Right lung (tissue), 5 donors: ENCODE results near the gene SEC22C. TPM values are rescaled to one million over a fixed set of nuclear protein-coding genes. Genes with fewer than 3 reads are reported as not detected.

ENCODE experiments used
- DNase-seq, 2 donors: peaks; one replicate each; pipeline ENCODE4 v3.0.0-alpha.2; 2013
- polyA plus RNA-seq, 5 donors: library from polyadenylated mRNA; unstranded; fragments of 120-200 nt; gene quantifications; one replicate each; pipeline versions ENCODE4 v1.2.1 to v1.2.3, GENCODE V29; 2013; ENCODE audit warnings: inconsistent platforms in 1 of 5, low replicate concordance in 1 of 5; ENCODE audit not compliant: insufficient read length in 5 of 5, insufficient read depth in 1 of 5

SEC22C gene
- polyA plus RNA-seq, 5 donors, result 37.1 to 51.6 (median 43.3) TPM

DNA sequence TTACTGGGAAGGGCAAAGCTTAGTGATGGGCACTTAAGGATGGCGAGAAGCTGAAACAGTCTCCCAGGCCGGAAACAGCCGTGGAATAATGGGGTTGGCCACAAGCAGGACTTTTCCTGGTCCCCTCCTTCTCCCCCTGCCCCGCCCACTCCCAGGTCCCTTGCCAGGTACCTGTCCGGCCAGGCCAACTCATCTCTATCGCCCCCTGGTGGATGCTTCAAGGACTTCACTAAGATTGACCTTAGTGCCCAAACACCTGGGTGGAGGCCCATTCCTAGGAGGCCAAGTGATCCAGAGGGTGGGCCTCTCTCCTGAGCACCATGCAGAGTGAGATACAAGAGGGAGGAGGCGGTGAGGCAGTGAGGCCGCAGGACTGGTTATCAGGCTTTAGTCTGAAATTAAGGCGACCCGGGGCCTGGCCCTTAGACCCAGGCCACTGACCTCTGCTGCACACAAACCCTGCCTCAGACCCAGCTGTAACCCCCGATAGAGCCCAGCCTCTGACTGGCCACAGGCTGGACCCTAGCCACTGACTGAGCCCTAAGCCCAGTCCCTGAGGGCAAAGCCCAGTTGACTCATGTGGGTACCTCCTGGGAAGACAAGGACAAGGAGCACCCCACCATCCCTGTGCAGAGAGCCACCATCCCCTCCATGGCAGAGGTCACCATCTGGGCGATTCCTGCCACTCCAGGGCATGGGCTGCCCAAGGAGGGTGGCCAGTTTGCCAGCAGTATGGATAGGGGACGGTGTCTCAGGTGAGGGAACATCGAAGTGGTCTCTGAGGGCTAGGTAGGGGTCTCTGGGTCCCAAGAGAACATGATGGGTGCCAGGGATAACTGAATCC lies 41.7 kb downstream of the SEC22C start:
- DNase-seq, result no peak

- no peak for DNase-seq
Measured at GRCh38 chr3:42537350-42537749, 44.4 kb downstream of the SEC22C start.

GRCh38 chr3:42535981-42536784 lies 45.6 kb downstream of the SEC22C start:
- DNase-seq, result no peak

DNA sequence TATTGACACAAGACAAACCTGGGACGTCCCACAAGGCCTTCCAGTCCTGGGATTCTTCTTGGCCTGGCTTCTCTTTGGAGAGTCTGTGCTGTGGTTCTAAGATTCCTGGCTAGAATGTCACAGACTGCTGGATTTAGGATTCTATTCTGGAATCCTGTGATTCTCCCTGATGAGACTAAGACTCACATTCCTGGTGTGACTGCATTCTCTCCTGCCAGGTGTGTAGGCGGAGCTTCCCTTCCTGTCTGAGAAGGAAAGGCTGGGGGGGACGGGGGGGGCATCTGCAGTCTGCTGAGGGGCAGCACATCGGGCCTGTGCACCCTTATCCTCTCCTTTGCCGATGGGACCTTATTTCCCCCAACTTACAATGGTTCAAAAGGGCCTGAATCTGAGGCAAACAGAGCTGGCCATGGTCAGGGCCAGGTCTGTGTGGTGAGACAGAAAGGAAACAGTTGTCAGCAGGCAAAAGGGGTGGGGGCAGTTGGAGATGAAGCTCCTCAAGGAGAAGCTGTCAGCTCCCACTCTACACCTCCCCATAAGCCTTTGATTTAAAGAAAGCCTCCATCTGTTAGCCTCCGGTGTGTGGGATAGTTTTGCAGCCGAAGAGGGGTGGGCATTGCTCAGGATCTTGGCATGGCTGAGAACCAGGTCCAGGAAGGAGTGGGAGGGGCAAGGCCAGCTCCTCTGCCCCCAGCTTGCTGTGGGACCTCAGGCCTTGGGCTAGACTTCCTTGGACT lies 48.4 kb downstream of the SEC22C start:
- DNase-seq, result no peak

- no peak for DNase-seq
Measured at GRCh38 chr3:42532229-42532628, 49.5 kb downstream of the SEC22C start.

- DNase-seq, result no peak
Measured at GRCh38 chr3:42531470-42531869, 50.3 kb downstream of the SEC22C start.

- no peak for DNase-seq
Measured at GRCh38 chr3:42530073-42530472, 51.7 kb downstream of the SEC22C start.

GRCh38 chr3:42529468-42529867 lies 52.3 kb downstream of the SEC22C start:
- no peak for DNase-seq

DNA sequence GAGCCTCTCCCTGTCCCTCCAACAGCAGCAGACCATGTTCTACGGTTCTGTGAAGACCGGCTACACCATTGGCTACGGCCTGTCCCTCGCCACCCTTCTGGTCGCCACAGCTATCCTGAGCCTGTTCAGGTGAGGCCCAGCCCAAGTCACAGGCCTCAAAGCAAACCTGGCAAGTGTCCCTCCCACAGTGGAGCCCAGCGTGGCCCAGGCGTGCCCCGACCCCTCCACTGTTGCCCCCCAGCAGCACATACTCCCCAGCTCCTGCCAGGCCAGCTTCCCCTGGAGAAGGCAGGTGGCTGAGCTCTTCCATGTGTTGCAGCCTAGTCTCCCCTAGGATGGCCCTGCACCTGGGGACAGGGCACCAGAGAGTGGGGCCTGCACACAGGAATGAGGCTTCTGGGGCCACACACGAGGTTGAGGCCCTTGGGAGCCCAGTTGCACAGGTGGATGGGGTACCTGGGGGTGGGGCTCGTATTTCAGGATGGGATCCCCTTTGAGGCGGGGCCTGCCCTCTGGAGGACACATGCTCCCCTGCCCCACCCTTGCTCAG lies 54.3 kb downstream of the SEC22C start:
- DNase-seq, result no peak

DNA sequence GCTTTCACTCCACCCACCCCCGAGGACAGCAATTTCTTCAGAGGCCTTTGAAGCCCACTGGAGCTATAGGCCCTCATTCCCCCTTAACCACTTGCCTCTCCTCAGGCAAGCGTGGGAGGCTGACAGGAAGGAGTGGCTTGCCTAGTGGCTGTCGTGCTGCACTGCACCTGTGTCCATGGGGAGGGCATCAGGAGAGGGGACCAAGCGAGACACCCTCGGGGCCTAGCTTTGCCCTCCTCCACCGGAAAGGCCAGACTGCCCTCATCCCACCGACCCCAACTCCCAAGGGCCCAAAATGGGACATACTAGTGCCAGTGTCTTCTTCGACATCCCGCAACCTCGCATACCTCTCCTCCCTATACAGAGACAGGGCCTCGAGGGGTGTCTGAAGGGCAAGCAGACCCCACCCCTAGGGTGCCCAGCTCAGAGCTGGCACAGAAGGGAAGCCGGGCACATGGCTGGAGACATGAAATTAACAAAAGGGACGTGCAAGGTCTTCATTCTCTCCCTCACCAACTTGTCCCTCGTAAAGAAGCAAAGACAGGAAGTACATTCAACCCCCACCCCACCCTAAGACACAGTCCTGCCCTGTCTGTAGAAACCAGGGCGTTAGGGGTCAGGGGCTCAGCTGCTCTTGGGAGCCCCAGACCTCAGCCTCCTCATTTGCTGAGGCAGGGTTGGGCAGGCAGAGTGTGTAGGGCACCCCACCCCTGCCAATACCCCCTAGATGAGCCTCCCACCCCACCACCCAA lies 55.0 kb downstream of the SEC22C start:
- DNase-seq, result no peak

GRCh38 chr3:42525736-42526345 lies 55.9 kb downstream of the SEC22C start:
- no peak for DNase-seq

DNA sequence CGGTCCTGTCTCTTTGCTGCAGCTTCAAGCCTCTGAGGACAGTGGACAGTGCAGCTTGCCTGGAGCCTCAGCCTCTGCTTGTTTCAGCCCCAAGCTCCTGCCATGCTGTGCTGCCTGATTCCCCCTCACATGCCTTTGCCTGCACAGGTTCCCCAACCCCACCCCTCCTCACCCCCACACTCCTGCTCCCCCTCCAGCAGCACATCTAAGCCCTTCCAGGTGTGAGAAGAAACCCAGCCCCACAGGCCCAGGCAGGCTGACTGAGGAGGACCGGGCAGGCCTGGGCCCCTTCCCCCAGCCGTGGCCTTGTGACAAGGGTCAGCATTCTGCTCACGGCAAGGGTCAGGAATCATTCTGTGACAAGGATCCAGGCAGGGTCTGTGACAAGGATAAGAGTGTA lies 56.6 kb downstream of the SEC22C start:
- no peak for DNase-seq

GRCh38 chr3:42524751-42525150 lies 57.0 kb downstream of the SEC22C start:
- no peak for DNase-seq

DNA sequence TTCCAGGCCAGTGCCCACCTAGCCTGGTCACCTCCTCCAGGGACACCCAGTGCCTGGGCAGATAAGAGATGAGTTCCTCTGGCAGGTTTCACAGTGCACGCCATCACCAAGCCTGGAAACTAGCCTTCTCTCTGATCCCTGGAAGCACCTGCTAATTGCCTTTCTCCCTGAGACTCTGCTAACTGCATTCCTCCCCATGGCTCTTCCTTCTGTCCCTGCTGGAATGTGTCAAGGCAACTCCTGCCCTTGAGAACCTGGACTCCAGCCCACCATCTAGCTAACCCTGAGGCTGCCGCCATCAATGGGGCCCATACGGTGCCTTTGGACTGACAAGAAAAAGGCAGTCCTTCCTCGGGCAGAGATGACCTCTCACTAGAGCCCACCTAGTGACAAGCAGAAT lies 60.9 kb downstream of the SEC22C start:
- DNase-seq, result no peak

DNA sequence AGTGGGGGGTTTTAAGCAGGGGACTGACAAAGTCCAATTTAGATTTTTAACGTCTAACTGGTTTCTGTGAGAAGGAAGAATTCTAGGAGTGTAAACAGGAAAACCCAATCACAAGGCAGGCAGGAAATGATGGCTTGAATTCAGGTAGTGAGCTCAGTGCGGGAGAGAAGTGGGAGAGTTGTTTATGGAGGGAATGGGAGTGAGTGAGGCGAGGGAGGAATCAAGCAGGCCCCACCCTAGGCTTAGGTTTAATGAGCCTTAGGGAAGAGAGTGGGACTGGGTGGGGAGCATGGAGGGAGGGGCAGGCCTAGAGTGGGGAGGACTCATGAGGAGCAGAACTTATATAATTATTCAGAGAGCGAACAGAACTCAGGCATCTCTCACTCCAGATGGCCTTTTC lies 61.4 kb downstream of the SEC22C start:
- DNase-seq, result no peak

- no peak for DNase-seq
Measured at GRCh38 chr3:42519568-42519962, 62.2 kb downstream of the SEC22C start.

GRCh38 chr3:42518800-42519567 lies 62.8 kb downstream of the SEC22C start:
- DNase-seq, result no peak

- DNase-seq, result no peak
Measured at GRCh38 chr3:42517117-42517516, 64.7 kb downstream of the SEC22C start.

DNA sequence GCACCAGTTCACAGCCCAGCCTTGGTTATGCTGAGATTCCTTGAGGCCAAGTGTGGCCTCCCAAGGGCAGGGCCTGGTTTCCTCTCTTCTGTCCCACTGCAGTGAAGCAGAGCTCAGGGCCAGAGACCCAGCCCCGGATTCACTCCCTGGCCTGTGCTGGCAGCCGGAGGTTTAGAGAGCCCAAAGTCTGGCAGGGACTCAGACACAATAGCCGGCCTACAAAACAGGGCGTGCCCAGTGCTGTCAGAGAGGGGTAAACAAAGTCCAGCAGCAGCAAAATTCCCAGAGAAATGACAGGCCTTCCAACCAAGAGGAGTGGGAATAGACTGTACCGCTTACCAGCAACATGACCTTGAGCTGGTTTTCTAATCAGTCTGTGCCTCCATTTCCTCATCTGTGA lies 65.3 kb downstream of the SEC22C start:
- DNase-seq, result no peak

- no peak for DNase-seq
Measured at GRCh38 chr3:42515976-42516375, 65.8 kb downstream of the SEC22C start.
